Measurements from ENCODE around the gene INHBA.

DNA sequence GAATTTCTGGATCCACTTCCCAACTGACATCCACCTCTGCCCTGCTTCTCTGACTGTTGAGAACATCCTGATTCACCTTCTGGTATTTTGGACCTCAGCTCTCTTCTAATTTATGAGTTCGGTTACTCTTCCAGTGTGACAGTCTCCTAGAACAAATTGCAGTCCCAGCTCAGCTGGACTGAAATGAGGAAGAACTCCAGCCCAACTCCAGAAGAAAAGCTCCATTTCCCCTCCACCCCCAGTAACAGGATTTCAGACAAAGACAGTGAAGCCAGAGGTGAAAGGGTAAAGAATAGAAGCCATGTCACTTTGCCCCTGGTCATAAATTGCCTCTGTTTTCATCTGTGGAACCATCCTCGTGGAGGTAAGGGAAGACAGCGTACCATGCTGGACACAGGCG lies 26.2 kb upstream of the INHBA start:
- TF ChIP-seq POLR2A (IDR thresholded peaks at IDR 0.05): no peak
- TF ChIP-seq, protein P1, sequence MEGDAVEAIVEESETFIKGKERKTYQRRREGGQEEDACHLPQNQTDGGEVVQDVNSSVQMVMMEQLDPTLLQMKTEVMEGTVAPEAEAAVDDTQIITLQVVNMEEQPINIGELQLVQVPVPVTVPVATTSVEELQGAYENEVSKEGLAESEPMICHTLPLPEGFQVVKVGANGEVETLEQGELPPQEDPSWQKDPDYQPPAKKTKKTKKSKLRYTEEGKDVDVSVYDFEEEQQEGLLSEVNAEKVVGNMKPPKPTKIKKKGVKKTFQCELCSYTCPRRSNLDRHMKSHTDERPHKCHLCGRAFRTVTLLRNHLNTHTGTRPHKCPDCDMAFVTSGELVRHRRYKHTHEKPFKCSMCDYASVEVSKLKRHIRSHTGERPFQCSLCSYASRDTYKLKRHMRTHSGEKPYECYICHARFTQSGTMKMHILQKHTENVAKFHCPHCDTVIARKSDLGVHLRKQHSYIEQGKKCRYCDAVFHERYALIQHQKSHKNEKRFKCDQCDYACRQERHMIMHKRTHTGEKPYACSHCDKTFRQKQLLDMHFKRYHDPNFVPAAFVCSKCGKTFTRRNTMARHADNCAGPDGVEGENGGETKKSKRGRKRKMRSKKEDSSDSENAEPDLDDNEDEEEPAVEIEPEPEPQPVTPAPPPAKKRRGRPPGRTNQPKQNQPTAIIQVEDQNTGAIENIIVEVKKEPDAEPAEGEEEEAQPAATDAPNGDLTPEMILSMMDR (IDR thresholded peaks at IDR 0.05): no peak

All from breast epithelium (tissue), 3 donors.